GM18508 (cell line): Measurements from ENCODE around the gene VIPR2.
"Not testable (repeated sequence)": the region's sequence is repeated elsewhere in the genome, so short reads cannot be mapped to it uniquely, and the experiment has no call there.

Source experiments
- ATAC-seq: cut with Tn5 transposase; IDR thresholded peaks from one replicate; pipeline ENCODE4 v1.9.1; 2021; ENCODE audit warnings: moderate number of reproducible peaks; ENCODE audit not compliant: insufficient read depth, unreplicated experiment

VIPR2 gene

DNA sequence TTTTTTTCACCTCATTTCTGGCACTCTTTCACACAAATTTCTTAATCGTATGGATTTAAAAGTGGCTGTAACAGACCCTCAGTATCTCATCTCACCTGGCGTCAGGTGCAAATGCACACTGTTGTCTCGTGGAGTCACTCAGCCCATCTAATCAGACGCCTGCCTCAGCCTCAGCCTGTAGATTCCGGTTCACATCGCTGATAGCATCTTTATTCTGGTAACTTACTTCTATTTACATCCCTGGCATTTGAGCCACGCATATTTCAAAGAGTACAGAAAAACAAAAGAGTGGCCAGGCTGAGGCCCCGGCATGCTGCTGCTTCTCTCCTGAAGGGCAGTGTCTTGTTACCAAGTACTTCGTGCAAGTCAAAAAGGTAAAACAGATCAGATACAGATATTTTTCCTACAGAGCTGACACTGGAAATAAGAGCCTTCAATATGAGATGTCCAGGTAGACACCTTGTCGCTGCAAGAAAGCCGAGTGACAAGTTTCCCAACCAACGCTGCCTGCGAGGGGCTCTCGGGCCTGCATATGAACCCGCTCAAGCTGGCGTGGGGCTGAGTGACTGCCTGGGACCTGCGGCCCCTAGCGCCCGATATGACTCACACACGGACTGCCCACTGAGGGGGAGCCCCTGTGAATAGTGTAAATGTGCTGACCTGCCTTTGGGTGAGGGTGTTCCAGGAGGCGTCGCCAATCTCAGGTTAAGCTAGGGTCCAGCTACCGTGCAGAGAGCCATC is 4.3 kb downstream of the VIPR2 start:
- no peak for ATAC-seq

DNA sequence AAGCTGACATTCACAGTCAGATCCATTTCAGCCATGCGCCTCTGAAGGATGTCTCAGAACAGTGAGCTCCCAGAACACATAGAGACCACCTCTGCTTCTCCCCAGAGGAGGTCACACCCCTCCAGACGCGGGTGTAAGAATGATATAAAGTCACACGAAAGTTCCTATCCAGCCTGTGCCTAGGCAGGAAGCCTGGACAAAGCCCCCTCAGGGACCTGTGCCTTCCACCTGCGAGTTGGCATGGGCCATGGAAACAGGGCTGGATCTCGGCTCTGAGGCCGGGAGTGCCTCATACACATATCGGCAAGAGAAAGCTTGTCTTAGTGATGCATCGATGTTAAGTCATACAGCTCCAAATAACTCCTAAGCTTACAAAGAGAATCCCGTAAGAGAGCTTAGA is 5.0 kb downstream of the VIPR2 start:
- no peak for ATAC-seq

DNA sequence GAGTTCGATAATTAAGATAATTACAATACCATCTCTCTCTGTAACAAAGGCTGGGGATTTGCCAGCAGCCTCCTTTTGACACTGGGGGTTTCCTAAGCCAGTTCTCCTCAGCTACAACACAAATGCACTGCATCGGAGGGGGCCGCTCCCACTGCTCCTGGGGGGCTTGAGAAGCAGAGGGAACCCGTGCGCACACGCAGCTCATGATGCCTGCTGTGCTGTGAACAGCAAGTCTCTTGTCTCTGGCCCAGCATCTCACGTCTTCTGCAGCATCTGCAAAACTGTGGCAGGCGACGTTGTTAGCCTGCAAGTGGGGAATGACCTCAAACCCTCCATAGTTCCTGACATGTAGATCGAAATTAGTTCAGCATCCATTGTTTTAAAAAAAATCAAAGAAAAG is 5.5 kb downstream of the VIPR2 start:
- ATAC-seq, result no peak

DNA sequence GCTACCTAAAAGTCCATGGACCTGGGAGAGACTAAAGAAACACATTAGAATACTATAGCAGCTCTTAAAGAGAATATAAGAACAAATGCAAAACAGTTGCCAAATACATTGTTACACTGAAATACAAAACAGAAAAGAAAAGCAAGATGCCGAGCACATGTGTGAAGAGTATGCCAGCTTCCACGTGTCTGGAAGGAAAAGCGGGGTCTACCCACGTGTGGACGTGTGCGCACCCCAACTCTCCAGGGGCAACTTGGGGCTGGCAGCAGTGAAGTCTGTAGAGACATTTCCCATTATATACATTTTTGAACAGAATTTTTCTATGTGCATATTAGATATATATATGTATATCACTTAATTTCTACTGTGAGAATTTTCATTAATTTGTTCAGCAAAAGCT is 6.2 kb downstream of the VIPR2 start:
- no peak for ATAC-seq

DNA sequence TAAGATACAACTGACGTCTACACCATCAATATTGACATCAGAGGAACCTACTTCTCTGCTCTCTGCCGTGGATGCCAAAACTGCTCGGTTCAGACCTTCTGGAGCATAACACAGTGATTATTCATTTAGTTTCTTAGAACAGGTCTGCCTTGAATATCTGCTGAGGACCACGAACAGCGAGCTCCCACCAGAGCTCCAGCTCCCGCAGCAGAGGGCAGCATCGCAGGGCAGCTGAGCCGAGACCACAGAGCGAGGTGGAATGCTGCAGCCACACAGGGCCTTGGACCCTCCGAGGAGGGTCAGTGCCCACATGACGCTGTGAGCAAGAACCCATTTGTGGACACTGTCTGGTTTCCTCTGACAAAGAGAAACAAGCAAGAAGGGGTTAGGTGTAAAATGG is 6.8 kb downstream of the VIPR2 start:
- ATAC-seq, result no peak

DNA sequence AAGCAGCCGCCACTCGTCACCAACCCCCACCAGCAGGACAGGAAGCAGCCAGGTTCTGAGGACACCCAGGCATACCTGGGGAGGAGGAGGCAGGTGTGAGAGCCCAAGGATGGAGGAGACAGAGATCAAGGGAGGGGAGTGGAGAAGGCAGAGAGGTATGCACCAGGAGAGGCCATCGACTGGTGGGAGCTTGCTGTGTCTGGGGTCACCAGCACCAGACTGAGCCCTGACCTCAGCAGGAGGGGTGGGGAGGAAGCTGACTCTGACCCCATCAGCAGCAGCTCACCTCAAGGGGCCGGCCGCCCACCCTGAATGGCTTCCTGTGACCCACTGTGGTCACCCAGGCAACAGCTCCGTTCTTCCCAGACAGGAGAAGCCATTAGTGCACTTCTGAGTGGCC is 7.8 kb downstream of the VIPR2 start:
- ATAC-seq, result no peak

DNA sequence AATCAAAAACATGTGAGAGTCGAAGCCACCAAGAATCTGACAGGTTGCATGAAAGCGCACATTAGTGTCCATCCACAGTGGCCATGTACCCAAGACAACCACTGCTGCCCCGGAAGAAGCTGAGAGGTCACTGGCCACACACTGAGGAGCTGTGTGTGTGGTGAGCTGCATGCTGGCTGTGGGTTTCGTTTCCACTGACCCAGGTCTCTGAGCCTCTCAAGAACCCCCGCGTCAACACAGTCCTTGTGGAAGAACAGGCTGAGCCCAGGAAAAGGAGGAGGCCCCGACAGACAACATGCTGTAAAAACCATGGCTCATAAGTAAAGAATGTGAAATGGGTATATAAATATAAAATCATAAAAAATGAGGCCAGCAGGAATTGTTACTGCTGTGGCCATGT is 8.2 kb downstream of the VIPR2 start:
- no peak for ATAC-seq

DNA sequence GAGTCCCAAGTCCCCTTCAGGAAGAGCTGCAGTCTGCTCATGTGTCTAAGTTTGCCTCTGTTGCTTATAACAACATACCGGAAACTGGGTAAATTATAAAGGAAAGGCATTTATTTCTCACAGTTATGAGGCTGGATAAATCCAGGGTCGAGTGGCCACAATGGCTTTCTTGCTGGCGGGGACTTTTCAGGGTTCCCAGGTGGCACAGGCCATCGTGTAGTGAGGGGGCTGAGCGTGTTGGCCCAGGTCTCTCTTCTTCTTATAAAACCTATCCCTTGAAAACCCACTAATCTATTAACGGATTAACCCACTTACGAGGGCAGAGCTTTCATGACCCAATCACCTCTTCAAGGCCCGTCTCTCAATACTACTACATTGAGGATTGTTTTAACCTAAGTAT is 8.7 kb downstream of the VIPR2 start:
- no peak for ATAC-seq

DNA sequence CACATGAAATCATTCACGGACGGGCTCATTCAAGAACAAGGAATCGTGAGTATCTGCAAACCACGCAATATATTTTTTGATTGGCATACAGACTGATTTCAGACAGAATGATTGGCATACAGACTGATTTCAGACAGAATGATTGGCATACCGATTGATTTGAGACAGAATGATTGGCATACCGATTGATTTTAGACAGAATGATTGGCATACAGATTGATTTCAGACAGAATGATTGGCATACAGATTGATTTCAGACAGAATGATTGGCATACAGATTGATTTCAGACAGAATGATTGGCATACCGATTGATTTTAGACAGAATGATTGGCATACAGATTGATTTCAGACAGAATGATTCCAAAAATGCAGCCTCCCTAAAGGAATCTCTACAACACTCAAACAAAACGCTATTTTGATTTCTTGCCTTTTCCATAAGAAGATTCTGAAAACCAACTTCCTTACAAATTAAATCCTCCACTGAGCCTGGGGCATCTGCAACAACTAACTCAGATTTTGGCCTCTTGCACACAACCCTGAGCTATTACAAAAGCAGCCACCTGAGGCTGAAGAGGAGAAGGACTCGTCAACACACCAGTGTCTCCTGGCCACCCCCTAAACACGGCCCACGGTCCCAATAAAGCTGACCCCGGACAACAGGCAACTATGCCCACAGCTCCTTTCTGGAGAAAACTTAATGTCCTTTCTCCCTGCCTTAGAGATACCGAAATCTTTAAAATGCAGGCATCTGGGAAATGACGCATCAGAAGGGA is 11.8 kb downstream of the VIPR2 start:
- not testable (repeated sequence) for ATAC-seq

DNA sequence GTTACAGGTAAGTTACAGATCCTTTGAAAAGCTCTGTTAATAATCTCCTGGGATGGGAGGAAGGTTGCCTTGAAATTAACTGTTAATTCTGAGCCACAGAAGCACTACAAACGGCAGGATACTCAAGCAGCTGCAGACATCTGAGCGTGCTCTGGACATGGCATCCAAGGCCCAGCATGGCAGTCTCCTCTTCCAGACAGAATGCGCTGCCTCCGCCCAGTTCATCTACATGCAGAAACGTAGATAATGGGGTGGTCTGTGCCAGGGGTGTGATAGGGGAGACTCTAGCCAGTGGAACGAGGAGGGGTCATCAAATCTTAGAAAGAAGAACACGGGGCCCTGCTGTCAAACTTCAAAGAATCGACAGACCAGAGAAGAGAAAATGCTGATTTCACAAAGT is 13.8 kb downstream of the VIPR2 start:
- ATAC-seq, result no peak

DNA sequence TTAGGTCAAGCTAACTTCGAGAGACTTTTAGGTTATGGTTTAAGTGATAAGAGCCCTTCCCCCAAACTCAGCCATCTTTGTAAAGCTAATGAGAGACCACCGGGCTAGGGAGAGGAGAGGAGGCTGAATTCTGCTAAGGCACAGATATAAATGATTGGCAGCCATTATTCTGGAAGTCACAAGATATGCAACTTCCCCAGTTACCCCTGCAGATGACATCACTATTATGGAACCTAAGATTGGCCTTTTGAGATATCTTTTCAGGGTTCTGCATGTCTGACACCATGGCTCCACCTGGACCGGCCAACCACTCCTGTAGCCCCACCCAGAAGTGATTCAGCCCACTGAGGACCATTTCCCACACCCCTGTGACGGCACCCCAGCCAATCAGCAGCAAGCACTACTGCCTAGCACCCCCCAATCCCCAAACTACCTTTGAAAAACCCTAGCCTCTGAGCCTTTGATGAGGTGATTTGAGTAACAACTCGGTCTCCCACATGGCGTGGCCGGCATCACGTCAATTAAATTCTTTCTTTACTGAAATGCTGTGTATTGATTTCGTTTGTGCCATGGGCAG is 14.4 kb downstream of the VIPR2 start:
- ATAC-seq, result no peak

DNA sequence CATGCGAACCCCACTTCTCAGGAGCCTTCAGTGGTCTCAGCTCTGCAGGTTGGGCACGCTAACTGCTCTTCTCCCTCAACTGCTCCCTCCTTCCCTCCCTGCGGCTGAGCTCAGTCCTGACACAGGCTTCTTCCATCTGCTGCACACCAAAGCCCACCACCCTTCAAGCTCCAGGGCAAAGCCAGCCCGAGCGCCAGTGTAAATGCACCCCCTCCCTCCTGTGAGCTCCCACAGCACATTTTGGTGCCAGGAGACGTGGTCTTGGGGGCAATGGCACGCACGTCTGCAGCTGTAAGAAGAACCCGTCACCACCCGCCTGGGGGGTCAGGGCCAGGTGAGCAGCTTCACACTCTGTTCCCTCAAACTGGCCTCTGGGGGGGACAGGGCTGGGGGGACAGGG is 15.9 kb downstream of the VIPR2 start:
- ATAC-seq, result no peak

DNA sequence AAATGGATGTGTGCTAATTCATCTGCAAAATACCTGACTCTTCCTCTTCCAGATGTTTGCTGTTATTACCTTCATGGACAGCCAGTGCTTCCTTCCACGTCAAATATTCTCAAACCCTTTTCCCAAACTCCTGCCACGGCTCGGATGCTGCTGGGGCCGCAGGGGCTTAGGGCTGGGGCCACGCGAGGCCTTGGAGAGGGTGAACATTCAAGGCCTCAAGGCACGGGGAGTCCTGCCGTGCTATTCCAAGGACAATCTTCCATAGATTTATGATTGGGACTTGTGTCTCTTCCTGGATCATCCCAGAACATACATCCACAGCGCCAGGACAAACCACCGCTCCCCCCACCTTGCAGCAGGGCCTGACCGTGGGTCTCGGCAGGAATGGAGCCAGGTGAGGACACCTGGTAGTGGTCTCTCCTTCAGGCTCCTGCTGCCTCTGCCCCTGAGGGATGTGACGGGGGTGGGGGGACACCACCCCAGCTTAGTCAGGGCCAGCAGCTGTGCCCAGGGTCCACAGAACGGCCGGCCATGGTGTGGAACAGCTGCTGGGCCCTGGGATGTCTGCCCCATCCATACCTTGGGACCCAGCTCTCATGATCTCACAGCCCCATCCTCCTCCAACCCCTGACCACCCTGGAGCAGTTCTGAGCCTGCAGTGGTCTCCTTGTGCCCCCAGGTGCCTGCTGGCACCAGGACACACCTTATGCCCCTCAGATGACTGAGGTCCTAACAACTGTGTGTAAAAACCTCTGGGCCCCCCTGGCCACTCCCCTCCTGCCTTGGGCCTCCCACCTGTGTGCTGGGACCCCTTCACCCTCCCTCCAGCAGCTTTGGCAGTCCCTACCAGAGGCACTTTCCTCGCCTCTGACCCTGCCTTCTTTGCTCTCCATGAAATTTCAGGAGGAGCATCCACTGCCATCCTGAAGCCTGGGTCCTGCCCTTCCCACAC is 16.7 kb downstream of the VIPR2 start:
- ATAC-seq, result no peak

DNA sequence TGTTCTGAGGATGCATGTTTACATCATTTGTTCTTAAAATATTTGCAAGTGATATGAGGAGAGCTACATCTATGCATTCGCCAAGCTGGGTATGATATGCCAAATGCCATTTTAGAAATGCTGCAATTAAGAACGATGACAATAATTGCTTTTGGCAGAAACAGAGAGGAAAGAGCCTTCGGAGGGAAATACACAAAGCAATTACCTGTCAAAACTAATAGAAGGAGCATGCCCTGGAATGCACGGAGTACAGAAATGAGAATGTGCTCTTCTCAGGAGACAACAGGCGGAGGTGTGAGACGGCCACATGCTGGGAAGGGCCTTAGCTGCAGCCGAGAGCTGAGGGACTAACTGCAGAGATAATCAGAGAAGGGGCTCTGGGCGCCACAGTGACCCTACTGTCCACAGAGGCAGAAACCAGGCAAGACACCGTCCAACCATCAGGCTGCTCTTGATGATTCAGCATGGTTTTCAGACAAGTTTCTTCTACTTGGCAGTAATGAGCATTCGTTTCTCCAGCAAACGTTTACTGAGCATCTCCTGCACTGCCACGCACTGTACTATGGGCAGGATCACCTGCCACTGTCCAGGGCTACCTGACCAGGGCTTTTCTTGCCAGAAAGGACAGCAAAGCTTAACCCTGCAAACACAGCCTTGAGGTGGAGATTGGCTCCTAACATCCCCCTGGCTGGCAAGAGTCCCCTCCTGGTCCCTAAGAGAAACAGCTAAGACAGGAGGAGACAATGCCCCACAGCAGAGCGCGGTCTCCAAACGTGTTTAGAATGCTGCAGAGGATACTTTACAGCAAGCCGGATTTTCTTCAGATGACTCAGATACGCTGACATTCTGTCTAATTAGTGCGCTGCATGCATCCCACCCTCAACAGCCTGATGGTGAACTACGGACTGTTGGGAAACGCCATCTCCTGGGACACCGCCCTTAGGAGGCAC is 18.1 kb downstream of the VIPR2 start:
- ATAC-seq, result no peak

DNA sequence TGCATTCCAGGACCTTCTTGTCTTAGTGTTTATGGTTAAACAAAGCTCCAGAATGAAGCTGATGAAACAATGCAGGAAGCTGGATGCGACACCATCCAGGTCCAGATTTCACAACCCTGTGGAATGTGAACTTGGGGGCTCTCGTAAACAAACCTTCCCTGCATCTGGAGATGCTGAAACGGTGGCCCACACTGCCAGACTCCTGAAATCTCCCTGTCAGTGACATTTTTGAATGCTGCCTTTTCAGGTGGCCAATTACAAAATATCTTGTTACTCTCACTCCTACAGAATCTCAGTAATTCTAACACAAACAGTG is 18.8 kb downstream of the VIPR2 start:
- ATAC-seq, result no peak

DNA sequence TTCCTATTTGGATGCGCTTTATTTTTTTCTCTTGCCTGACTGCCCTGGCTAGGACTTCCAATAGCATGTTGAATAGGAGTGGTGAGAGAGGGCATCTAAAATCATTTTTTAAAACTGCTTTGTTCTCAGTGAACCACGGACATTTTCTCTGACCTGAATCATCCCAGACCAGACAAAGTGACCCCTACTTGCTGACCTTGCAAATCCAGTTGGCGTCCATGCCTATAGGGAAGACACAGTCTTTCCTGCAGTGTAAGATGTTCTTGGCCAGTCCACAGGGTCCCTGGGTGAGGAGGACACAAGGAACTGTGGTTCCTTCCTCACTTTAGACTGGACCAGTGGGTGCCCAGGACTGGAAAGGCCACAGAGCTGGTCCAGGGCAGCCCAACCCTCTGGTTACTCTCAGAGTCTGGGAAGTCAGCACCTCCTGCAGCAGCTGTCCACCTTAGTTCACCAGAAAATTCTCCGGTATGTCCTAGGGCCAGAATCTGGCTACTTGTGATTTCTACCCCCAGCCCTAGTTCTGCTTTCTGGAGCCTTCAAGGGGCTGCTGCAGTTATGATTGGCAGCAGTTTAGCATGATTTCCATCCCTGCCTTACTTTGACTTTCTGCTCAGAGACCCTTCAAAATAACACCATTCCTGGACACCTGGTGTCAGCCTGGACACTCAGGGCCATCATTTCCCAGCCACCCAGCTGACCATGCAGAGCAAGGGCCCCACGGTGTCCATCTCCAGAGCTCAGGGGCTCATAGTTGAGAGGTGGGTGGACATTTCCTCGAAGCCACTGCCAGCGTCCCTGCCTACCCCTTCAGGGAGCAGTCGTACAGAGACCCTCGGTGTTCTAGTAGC is 19.3 kb downstream of the VIPR2 start:
- no peak for ATAC-seq

DNA sequence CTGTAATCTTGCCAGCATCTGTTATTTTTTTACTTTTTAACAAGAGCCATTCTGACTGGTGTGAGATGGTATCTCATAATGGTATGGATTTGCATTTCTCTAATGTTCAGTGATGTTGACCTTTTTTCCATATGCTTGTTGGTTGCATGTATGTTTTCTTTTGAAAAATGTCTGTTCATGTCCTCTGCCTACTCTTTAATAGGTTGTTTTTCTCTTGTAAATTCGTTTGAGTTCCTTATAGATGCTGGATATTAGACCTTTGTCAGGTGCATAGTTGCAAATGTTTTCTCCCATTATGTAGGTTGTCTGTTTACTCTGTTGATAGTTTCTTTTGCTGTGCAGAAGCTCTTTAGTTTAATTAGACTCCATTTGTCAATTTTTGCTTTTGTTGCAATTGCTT is 20.9 kb downstream of the VIPR2 start:
- ATAC-seq, result not testable (repeated sequence)

DNA sequence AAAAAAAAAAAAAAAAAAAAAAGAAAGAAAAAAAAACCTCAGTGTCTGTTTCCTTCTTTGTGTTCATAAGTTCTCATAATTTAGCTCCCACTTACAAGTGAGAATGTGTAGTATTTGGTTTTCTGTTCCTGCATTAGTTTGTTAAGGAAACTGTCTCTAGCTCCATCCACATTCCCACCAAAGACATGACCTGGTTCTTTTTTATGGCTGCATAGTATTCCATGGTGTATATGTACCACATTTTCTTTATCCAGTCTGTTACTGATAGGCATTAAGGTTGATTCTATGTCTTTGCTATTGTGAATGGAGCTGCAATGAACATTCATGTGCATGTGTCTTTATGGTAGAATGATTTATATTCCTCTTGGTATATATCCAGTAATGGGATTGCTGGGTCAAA is 21.4 kb downstream of the VIPR2 start:
- not testable (repeated sequence) for ATAC-seq

DNA sequence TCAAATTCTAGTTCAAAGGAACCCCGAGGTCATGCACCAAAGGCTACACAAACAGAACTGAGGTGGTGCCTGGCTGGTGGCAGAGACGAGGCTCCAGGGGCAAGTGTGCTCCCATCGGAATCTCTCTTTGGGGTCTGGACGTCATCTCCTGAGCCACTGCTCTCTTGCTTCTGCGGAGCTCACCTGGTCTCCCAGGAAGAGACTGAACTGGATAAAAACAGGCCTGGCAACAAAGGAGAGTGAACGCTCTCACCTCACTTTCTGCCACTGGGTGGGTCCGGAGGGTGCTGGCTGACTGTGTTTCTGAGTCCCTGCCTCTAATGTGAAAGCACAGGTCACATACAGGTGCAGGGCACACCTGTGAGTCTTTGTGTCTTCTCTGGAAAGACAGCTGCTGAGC is 22.4 kb downstream of the VIPR2 start:
- ATAC-seq, result no peak
